SK-N-SH treated with all-trans-retinoic acid at 6 μM for 48 hours (cell line): ENCODE measurements around the gene NNMT.

ENCODE experiments used
- ATAC-seq: fragments of 200-7000 bp; cut with Tn5 transposase; 3 replicates; pipeline ENCODE4 v1.9.1; 2020; ENCODE audit warnings: mild to moderate bottlenecking, moderate library complexity
- ARNTL ChIP-seq: fragments of 450-650 bp; formaldehyde crosslinking; IDR thresholded peaks from 2 replicates; pipeline ENCODE4 v1.5.0; 2020; ENCODE audit warnings: low read depth, mild to moderate bottlenecking, moderate library complexity, borderline replicate concordance
- BACH2 ChIP-seq: fragments of 250-450 bp; sonication (Bioruptor Pico); IDR thresholded peaks from 2 replicates; pipeline ENCODE4 v1.9.0; 2021; ENCODE audit warnings: mild to moderate bottlenecking, borderline replicate concordance
- CSDC2 ChIP-seq: fragments of 250-450 bp; sonication (Bioruptor Pico); IDR thresholded peaks from 2 replicates; pipeline ENCODE4 v1.5.0; 2020; ENCODE audit warnings: mild to moderate bottlenecking, moderate library complexity
- CSRNP3 ChIP-seq: fragments of 250-450 bp; sonication (Bioruptor Pico); IDR thresholded peaks from 2 replicates; pipeline ENCODE4 v1.5.1; 2021; ENCODE audit warnings: mild to moderate bottlenecking, moderate library complexity
- ESRRG ChIP-seq: fragments of 250-450 bp; sonication (Bioruptor Pico); IDR thresholded peaks from 2 replicates; pipeline ENCODE4 v1.6.1; 2021; ENCODE audit warnings: mild to moderate bottlenecking
- ISL1 ChIP-seq: fragments of 250-450 bp; sonication (Bioruptor Pico); IDR thresholded peaks from 2 replicates; pipeline ENCODE4 v2.1.2; 2022; ENCODE audit warnings: mild to moderate bottlenecking, moderate library complexity
- OSR1 ChIP-seq: fragments of 250-450 bp; sonication (Bioruptor Pico); IDR thresholded peaks from 2 replicates; pipeline ENCODE4 v1.8.0; 2022; ENCODE audit warnings: moderate library complexity, mild to moderate bottlenecking, inconsistent platforms
- PATZ1 ChIP-seq: fragments of 250-450 bp; sonication (Bioruptor Pico); IDR thresholded peaks from 2 replicates; pipeline ENCODE4 v1.8.0; 2020; ENCODE audit warnings: mild to moderate bottlenecking, moderate library complexity, borderline replicate concordance
- TCF4 ChIP-seq: fragments of 250-450 bp; sonication (Bioruptor Pico); IDR thresholded peaks from 2 replicates; pipeline ENCODE4 v1.8.0; 2021; ENCODE audit warnings: mild to moderate bottlenecking, moderate library complexity, borderline replicate concordance
- TOX ChIP-seq: fragments of 250-450 bp; sonication (Bioruptor Pico); IDR thresholded peaks from 2 replicates; pipeline ENCODE4 v1.8.0; 2021; ENCODE audit warnings: mild to moderate bottlenecking, moderate library complexity, borderline replicate concordance
- ZC3H10 ChIP-seq: fragments of 250-450 bp; sonication (Bioruptor Pico); IDR thresholded peaks from 2 replicates; pipeline ENCODE4 v1.5.1; 2021; ENCODE audit warnings: mild to moderate bottlenecking, moderate library complexity
- ZFP3 ChIP-seq: fragments of 250-450 bp; sonication (Bioruptor Pico); IDR thresholded peaks from 2 replicates; pipeline ENCODE4 v1.5.0; 2020; ENCODE audit warnings: mild to moderate bottlenecking, moderate library complexity
- ZFP30 ChIP-seq: fragments of 450-650 bp; formaldehyde crosslinking; IDR thresholded peaks from 2 replicates; pipeline ENCODE4 v1.5.0; 2022; ENCODE audit warnings: mild to moderate bottlenecking, moderate library complexity
- ZNF565 ChIP-seq: fragments of 450-650 bp; formaldehyde crosslinking; conservative IDR thresholded peaks from 2 replicates; pipeline ENCODE4 v1.5.0; 2020; ENCODE audit warnings: low read depth, mild to moderate bottlenecking, moderate library complexity
- ZNF70 ChIP-seq: fragments of 450-650 bp; formaldehyde crosslinking; IDR thresholded peaks from 2 replicates; pipeline ENCODE4 v1.5.0; 2020; ENCODE audit warnings: mild to moderate bottlenecking, moderate library complexity
- ZNF8 ChIP-seq: fragments of 450-650 bp; formaldehyde crosslinking; IDR thresholded peaks from 2 replicates; pipeline ENCODE4 v1.5.0; 2020; ENCODE audit warnings: mild to moderate bottlenecking, moderate library complexity
- TF ChIP-seq, protein P1 (sequence below): fragments of 250-450 bp; sonication (Bioruptor Pico); IDR thresholded peaks from 2 replicates; pipeline ENCODE4 v1.8.0; 2021; ENCODE audit warnings: low read depth, mild to moderate bottlenecking, moderate library complexity, borderline replicate concordance
- TF ChIP-seq, protein P2 (sequence below): fragments of 250-450 bp; sonication (Bioruptor Pico); IDR thresholded peaks from 2 replicates; pipeline ENCODE4 v1.5.1; 2020; ENCODE audit warnings: low read depth, mild to moderate bottlenecking, moderate library complexity
- TF ChIP-seq, protein P3 (sequence below): fragments of 250-450 bp; sonication (Bioruptor Pico); IDR thresholded peaks from 2 replicates; pipeline ENCODE4 v1.5.0; 2020; ENCODE audit warnings: mild to moderate bottlenecking, moderate library complexity

NNMT gene

DNA sequence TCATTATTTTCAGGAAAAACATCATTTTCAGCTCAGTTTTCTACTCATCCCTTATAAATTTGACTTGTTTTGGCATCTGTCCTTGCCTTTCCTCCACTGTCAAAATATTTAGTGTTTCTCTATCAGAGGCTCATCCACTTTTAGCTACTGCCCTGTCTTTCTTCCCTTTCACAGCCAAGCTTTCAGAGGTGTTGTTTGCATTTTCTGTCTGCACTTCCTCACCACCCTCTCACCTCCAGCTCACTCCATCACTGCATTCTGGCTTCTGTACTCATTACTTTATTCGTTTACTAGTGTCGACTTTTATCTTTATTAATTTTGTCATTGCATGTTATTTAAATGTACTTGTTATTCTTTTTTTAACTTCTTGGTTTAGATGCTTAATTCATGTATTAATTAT is 26.7 kb upstream of the NNMT start:
- no peak for ATAC-seq
- TF ChIP-seq PATZ1 (CRISPR knock-in tag) (no peak), CSRNP3 (CRISPR knock-in tag) (no peak), TOX (CRISPR knock-in tag) (no peak), ESRRG (CRISPR knock-in tag) (no peak), ZNF70 (CRISPR knock-in tag) (no peak), TCF4 (CRISPR knock-in tag) (no peak), ZC3H10 (CRISPR knock-in tag) (no peak), OSR1 (CRISPR knock-in tag) (no peak), ZFP30 (CRISPR knock-in tag) (no peak), BACH2 (no peak), ZFP3 (CRISPR knock-in tag) (no peak), ZNF565 (no peak), ISL1 (no peak), ARNTL (no peak)
- TF ChIP-seq, protein P1, sequence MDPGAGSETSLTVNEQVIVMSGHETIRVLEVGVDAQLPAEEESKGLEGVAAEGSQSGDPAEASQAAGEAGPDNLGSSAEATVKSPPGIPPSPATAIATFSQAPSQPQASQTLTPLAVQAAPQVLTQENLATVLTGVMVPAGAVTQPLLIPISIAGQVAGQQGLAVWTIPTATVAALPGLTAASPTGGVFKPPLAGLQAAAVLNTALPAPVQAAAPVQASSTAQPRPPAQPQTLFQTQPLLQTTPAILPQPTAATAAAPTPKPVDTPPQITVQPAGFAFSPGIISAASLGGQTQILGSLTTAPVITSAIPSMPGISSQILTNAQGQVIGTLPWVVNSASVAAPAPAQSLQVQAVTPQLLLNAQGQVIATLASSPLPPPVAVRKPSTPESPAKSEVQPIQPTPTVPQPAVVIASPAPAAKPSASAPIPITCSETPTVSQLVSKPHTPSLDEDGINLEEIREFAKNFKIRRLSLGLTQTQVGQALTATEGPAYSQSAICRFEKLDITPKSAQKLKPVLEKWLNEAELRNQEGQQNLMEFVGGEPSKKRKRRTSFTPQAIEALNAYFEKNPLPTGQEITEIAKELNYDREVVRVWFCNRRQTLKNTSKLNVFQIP (CRISPR knock-in tag) = no peak
- TF ChIP-seq, protein P2, sequence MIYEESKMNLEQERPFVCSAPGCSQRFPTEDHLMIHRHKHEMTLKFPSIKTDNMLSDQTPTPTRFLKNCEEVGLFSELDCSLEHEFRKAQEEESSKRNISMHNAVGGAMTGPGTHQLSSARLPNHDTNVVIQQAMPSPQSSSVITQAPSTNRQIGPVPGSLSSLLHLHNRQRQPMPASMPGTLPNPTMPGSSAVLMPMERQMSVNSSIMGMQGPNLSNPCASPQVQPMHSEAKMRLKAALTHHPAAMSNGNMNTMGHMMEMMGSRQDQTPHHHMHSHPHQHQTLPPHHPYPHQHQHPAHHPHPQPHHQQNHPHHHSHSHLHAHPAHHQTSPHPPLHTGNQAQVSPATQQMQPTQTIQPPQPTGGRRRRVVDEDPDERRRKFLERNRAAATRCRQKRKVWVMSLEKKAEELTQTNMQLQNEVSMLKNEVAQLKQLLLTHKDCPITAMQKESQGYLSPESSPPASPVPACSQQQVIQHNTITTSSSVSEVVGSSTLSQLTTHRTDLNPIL (CRISPR knock-in tag) = no peak

DNA sequence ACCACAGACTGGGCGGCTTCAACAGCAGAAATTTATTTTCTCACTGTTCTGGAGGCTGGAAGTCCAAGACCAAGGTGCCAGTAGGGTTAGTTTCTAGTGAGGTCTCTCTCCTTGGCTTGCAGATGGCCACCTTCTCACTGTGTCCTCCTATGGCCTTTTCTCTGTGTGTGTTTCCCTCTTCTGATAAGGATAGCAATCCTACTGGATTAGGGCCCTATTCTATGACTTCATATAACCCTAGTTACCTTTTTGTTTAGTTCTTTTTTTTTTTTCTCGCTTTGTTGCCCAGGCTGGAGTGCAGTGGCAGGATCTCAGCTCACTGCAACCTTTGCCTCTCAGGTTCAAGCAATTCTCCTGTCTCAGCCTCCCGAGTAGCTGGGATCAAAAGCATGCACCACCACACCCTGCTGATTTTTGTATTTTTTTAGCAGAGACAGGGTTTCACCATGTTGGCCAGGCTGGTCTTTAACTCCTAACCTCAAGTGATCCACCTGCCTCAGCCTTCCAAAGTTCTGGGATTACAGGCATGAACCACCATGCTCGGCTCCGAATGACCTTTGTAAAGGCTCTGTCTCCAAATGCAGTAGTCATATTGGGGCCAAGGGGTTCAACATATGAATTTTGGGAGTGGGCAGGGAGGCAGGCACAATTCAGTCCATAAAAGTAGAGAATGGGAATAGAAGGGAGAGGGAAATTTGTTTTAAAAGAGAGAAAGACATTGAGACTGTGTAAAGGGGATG is 25.5 kb upstream of the NNMT start:
- ATAC-seq = no peak
- TF ChIP-seq BACH2 (no peak), ZNF565 (no peak), OSR1 (CRISPR knock-in tag) (no peak), ZNF70 (CRISPR knock-in tag) (no peak)

- no peak for ATAC-seq
- TF ChIP-seq ZNF8 = no peak
- no peak for TF ChIP-seq ZFP30 (CRISPR knock-in tag)
- no peak for TF ChIP-seq CSRNP3 (CRISPR knock-in tag)
- no peak for TF ChIP-seq ARNTL
- TF ChIP-seq OSR1 (CRISPR knock-in tag) = no peak
Measured at GRCh38 chr11:114271316-114271715, 24.9 kb upstream of the NNMT start.

GRCh38 chr11:114272311-114272710 is 23.9 kb upstream of the NNMT start:
- no peak for ATAC-seq
- TF ChIP-seq OSR1 (CRISPR knock-in tag) = no peak
- no peak for TF ChIP-seq ARNTL
- no peak for TF ChIP-seq ZNF565
- TF ChIP-seq CSDC2 (CRISPR knock-in tag) = no peak
- TF ChIP-seq ZNF8 = no peak
- TF ChIP-seq, protein P3, sequence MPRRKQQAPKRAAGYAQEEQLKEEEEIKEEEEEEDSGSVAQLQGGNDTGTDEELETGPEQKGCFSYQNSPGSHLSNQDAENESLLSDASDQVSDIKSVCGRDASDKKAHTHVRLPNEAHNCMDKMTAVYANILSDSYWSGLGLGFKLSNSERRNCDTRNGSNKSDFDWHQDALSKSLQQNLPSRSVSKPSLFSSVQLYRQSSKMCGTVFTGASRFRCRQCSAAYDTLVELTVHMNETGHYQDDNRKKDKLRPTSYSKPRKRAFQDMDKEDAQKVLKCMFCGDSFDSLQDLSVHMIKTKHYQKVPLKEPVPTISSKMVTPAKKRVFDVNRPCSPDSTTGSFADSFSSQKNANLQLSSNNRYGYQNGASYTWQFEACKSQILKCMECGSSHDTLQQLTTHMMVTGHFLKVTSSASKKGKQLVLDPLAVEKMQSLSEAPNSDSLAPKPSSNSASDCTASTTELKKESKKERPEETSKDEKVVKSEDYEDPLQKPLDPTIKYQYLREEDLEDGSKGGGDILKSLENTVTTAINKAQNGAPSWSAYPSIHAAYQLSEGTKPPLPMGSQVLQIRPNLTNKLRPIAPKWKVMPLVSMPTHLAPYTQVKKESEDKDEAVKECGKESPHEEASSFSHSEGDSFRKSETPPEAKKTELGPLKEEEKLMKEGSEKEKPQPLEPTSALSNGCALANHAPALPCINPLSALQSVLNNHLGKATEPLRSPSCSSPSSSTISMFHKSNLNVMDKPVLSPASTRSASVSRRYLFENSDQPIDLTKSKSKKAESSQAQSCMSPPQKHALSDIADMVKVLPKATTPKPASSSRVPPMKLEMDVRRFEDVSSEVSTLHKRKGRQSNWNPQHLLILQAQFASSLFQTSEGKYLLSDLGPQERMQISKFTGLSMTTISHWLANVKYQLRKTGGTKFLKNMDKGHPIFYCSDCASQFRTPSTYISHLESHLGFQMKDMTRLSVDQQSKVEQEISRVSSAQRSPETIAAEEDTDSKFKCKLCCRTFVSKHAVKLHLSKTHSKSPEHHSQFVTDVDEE (CRISPR knock-in tag) = no peak
- TF ChIP-seq ISL1 = no peak
